ENCODE data around the gene DNAJB6. TPM values are rescaled to one million over a fixed set of nuclear protein-coding genes. Genes with fewer than 3 reads are reported as not detected.

DNAJB6 gene
- total RNA-seq, 4 donors from 2014 or later: 152 to 230 (median 185) TPM

DNA sequence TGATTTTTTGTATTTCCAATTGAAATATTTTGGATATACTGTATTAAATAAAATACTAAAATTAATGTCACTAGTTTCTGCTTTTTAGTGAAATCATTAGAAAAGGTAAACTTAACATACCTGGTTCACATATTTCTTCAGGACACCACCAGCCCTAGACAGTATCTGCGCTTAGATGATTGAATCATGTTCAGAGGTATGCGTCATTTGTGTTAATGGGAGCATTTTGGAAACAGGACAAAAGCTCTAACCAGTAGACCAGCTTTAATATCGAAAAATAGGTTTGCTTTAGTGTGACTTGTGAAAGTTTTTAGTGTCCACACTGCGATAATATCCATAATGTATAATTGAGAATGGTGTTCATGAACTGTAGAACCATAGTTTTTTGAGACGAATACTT lies 47.1 kb downstream of the DNAJB6 start:
- Histone ChIP-seq H3K27me3 (no peaks in the 10 kb centered on the region), H3K4me1 (peaks cover 10% of the 10 kb centered on the region), H3K27ac (no peak overlapping the region), H3K9me3 (no peaks in the 10 kb centered on the region), H3K4me3 (no peak overlapping the region), H3K36me3 (peaks cover 40% of the 10 kb centered on the region)
- WGBS: 95% methylated on average over 5 of the region's 5 CpGs
- DNase-seq (ENCODE audit: low spot score in 2 of 2): no peak
- TF ChIP-seq EP300 (IDR thresholded peaks at IDR 0.05) (no peak), POLR2AphosphoS5 (IDR thresholded peaks at IDR 0.05) (no peak), POLR2A (IDR thresholded peaks at IDR 0.05) (no peak)
- TF ChIP-seq, protein P1, sequence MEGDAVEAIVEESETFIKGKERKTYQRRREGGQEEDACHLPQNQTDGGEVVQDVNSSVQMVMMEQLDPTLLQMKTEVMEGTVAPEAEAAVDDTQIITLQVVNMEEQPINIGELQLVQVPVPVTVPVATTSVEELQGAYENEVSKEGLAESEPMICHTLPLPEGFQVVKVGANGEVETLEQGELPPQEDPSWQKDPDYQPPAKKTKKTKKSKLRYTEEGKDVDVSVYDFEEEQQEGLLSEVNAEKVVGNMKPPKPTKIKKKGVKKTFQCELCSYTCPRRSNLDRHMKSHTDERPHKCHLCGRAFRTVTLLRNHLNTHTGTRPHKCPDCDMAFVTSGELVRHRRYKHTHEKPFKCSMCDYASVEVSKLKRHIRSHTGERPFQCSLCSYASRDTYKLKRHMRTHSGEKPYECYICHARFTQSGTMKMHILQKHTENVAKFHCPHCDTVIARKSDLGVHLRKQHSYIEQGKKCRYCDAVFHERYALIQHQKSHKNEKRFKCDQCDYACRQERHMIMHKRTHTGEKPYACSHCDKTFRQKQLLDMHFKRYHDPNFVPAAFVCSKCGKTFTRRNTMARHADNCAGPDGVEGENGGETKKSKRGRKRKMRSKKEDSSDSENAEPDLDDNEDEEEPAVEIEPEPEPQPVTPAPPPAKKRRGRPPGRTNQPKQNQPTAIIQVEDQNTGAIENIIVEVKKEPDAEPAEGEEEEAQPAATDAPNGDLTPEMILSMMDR (IDR thresholded peaks at IDR 0.05): no peak

DNA sequence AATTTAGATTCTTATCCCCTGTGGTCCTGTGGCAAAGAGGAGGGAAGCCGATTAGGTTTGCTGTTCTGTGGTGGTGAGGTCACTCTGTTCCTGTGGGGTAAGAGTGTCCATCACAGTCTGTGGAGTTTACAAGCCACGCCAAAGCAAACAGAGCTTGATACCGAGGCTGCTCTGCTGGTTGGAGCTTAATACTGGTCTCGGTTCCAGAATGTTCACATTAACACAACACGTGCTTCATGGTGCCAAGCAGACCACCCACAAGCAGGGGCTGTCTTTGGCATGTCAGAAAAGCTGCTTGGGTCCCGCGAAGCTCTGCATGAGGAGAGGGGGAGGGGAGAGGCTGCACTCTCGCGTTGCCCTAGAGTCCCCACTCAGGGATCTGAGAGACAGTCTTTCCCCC lies 47.5 kb downstream of the DNAJB6 start:
- H3K9me3 ChIP-seq: no peaks in the 10 kb centered on the region
- no peaks in the 10 kb centered on the region for H3K27me3 ChIP-seq
- no peak overlapping the region for H3K27ac ChIP-seq
- peaks cover 10% of the 10 kb centered on the region for H3K4me1 ChIP-seq
- peaks cover 40% of the 10 kb centered on the region for H3K36me3 ChIP-seq
- 59% methylated on average over 6 of the region's 9 CpGs for WGBS
- H3K4me3 ChIP-seq: no peak overlapping the region
- TF ChIP-seq, protein P1 (IDR thresholded peaks at IDR 0.05): no peak
- TF ChIP-seq POLR2A (IDR thresholded peaks at IDR 0.05) (no peak), EP300 (IDR thresholded peaks at IDR 0.05) (no peak), POLR2AphosphoS5 (IDR thresholded peaks at IDR 0.05) (no peak)
- peak in 1 of 2 donors; percentile 60 for DNase-seq (ENCODE audit: low spot score in 2 of 2)

DNA sequence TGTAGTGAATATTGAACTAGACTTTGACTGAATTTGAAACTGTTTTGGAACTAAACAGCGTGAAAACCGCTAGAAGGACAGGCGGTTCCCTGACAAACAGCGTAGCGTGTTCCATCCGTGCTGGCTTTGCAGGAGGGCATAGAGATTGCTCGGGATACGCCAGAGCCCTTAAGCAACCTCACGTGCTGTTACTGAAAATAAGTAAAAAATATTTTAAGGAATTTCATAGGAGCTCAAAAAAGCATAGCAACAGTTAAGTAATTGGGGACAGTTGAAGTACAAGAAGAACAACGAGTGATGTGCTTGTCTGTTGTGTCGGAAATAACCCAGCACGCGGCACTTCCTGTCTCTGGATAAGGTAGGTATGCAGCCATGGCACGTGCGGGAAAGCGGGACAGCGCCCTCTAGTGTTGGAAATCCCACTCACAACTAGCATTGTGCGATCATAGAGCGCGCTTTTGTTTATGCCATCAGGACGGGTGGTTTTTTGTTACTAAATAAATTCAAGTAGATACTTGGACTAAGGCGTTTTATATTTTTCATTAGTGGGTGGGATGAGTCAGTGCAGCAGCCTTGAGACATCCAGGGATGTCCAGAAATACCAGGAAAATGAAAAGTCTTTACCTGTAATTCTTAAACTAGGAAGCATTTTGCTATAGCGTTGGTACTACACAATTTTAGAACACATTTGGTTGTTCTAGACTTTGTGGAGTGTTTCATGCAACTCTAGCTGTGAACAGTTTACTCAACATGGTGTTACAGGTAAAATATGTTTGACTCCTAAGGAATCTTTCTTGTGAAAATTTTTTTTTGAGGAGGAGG lies 50.4 kb downstream of the DNAJB6 start:
- H3K9me3 ChIP-seq: no peaks in the 10 kb centered on the region
- DNase-seq (ENCODE audit: low spot score in 2 of 2): peak; percentile 91
- TF ChIP-seq, protein P1 (IDR thresholded peaks at IDR 0.05): peak; percentile 83 to 86
- TF ChIP-seq POLR2AphosphoS5 (IDR thresholded peaks at IDR 0.05) (peak in 2 of 3 donors; percentile 26 to 70), EP300 (IDR thresholded peaks at IDR 0.05) (no peak)
- peaks cover 63% of the 10 kb centered on the region for H3K36me3 ChIP-seq
- 45% methylated on average over 23 of the region's 23 CpGs for WGBS
- H3K4me3 ChIP-seq: no peak overlapping the region
- H3K27ac ChIP-seq: peak overlapping the region; percentile 9
- no peaks in the 10 kb centered on the region for H3K27me3 ChIP-seq
- peaks cover 24% of the 10 kb centered on the region for H3K4me1 ChIP-seq

DNA sequence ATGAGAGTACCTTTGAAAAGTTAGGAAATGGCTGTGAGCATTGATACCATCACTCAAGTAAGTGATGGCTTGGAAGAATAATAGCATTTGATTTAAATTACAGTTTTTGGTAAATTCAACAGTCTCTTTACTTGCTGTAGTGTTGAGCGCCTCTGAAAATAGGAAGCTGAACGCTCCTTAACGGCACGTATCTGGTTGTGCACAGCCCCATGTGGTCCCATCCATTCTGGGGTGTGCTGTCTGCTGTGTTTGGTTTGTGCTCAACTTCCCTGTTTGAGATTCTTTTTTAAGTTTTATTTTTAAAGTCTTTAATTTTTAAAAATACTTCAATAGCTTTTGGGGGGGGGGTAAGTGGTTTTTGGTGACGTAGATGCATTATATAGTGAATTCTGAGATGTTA lies 51.5 kb downstream of the DNAJB6 start:
- Histone ChIP-seq H3K36me3 (peaks cover 62% of the 10 kb centered on the region), H3K27ac (no peak overlapping the region), H3K4me3 (no peak overlapping the region), H3K9me3 (no peaks in the 10 kb centered on the region), H3K4me1 (peaks cover 24% of the 10 kb centered on the region), H3K27me3 (no peaks in the 10 kb centered on the region)
- 91% methylated on average over 5 of the region's 5 CpGs for WGBS
- peak in 1 of 2 donors; percentile 23 for DNase-seq (ENCODE audit: low spot score in 2 of 2)
- TF ChIP-seq, protein P1 (IDR thresholded peaks at IDR 0.05): no peak
- TF ChIP-seq POLR2A (IDR thresholded peaks at IDR 0.05): no peak
- TF ChIP-seq EP300 (IDR thresholded peaks at IDR 0.05): no peak
- no peak for TF ChIP-seq POLR2AphosphoS5 (IDR thresholded peaks at IDR 0.05)

DNA sequence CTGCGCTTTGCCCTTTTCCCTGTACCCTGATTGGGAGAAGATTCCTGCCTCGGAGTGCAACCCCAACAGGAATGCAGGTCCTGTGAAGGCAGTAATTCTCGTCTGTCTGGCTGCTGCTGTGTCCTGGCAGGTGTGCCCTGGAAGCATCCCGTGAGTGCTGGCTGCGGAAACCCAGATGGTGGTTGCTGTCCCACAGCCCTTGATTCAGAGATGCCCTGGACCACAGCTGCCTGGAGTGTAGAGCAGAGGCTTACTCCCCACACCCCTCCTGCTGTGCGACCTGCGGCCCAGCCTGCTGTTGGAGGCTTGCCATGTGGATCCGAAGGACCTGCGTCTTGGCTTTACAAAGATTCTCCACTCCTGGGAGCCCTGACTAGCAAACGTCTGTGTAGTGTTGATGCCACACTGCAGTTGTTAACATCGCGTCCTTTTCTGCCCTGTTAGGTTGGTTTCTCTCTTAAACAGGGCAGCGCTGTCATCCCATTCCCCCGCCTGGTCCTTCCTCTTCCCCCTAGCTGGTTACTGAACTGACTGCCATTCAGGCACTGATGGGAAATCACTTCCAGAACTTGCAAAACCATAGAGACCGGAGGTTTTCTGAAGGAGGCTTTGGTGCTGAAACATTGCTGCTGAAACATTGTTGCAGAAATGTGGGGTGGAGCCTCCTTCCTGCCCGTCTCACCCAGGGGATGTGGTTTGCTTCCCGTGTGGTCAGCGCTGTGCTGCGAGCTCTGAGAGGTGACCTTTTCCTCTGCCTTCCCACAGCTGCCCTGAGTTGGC lies 53.3 kb downstream of the DNAJB6 start:
- Histone ChIP-seq H3K27ac (no peak overlapping the region), H3K9me3 (no peaks in the 10 kb centered on the region), H3K4me1 (peaks cover 24% of the 10 kb centered on the region), H3K4me3 (no peak overlapping the region), H3K27me3 (no peaks in the 10 kb centered on the region), H3K36me3 (peaks cover 48% of the 10 kb centered on the region)
- WGBS: 65% methylated on average over 18 of the region's 19 CpGs
- peak in 1 of 2 donors; percentile 72 for DNase-seq (ENCODE audit: low spot score in 2 of 2)
- TF ChIP-seq, protein P1 (IDR thresholded peaks at IDR 0.05): no peak

Data from suprapubic skin (tissue), 4 donors.